ENCODE data around the gene TSPAN14.
"Not testable (repeated sequence)": the region's sequence is repeated elsewhere in the genome, so short reads cannot be mapped to it uniquely, and the experiment has no call there.

The TSPAN14 gene

GRCh38 chr10:80472234-80473095, 18.4 kb downstream of the TSPAN14 start:
- Mint-ChIP-seq H3K27ac (peak overlapping the region; percentile 93 to 95), H3K4me1 (ENCODE audit: low read depth in 2 of 2) (peaks cover 72 to 79% of the 10 kb centered on the region in 2 donors), H3K27me3 (no peaks in the 10 kb centered on the region), H3K4me3 (peak overlapping the region; percentile 78 to 97), H3K9me3 (no peaks in the 10 kb centered on the region), H3K36me3 (ENCODE audit: insufficient read depth) (peaks cover 47% of the 10 kb centered on the region)
- ATAC-seq (replicated peaks) (peak; percentile 66), DNase-seq (no peak)

- Mint-ChIP-seq H3K36me3 (ENCODE audit: insufficient read depth) (peaks cover 53% of the 10 kb centered on the region), H3K4me3 (peak overlapping the region; percentile 78 to 97), H3K4me1 (ENCODE audit: low read depth in 2 of 2) (peaks cover 72 to 78% of the 10 kb centered on the region in 2 donors), H3K9me3 (no peaks in the 10 kb centered on the region), H3K27ac (peak overlapping the region; percentile 93 to 95), H3K27me3 (no peaks in the 10 kb centered on the region)
- DNase-seq, result no peak
- ATAC-seq (replicated peaks), result no peak
Observed at GRCh38 chr10:80473096-80473657, 19.1 kb downstream of the TSPAN14 start.

- no peak for ATAC-seq (replicated peaks)
- H3K27me3 Mint-ChIP-seq, result no peaks in the 10 kb centered on the region
- peak overlapping the region; percentile 93 to 95 for H3K27ac Mint-ChIP-seq
- peaks cover 73 to 79% of the 10 kb centered on the region in 2 donors for H3K4me1 Mint-ChIP-seq (ENCODE audit: low read depth in 2 of 2)
- no peaks in the 10 kb centered on the region for H3K9me3 Mint-ChIP-seq
- peak overlapping the region; percentile 78 to 97 for H3K4me3 Mint-ChIP-seq
- peaks cover 52% of the 10 kb centered on the region for H3K36me3 Mint-ChIP-seq (ENCODE audit: insufficient read depth)
- DNase-seq, result no peak
Observed at GRCh38 chr10:80473692-80474596, 19.8 kb downstream of the TSPAN14 start.

DNA sequence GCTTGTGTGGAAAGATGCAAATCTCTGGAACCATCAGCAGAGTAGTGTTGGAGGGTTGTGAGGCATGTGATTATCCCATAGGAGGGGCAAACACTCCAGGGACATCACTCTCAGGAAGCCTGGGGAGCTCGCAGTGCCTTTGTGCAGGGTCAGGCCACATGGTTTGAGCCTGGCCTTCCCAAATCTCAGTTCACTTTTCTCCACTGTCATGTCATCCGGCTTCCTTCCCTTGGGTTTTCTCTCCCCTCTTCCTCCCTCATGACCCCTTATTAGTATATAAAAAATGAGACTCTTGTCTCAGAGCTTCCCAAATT, 20.4 kb downstream of the TSPAN14 start:
- Mint-ChIP-seq H3K4me3 (peak overlapping the region; percentile 78 to 97), H3K9me3 (no peaks in the 10 kb centered on the region), H3K27ac (peak overlapping the region; percentile 93 to 95), H3K27me3 (no peaks in the 10 kb centered on the region), H3K36me3 (ENCODE audit: insufficient read depth) (peaks cover 46% of the 10 kb centered on the region), H3K4me1 (ENCODE audit: low read depth in 2 of 2) (peaks cover 68 to 74% of the 10 kb centered on the region in 2 donors)
- DNase-seq, result no peak
- ATAC-seq (replicated peaks), result no peak

- Mint-ChIP-seq H3K4me3 (peak overlapping the region; percentile 78 to 97), H3K9me3 (no peaks in the 10 kb centered on the region), H3K4me1 (ENCODE audit: low read depth in 2 of 2) (peaks cover 65 to 72% of the 10 kb centered on the region in 2 donors), H3K27ac (peak overlapping the region; percentile 93 to 95), H3K27me3 (no peaks in the 10 kb centered on the region), H3K36me3 (ENCODE audit: insufficient read depth) (peaks cover 43% of the 10 kb centered on the region)
- ATAC-seq (replicated peaks) (no peak), DNase-seq (no peak)
Observed at GRCh38 chr10:80474941-80475340, 20.8 kb downstream of the TSPAN14 start.

GRCh38 chr10:80475641-80476040, 21.5 kb downstream of the TSPAN14 start:
- not testable (repeated sequence) for H3K27me3 Mint-ChIP-seq; ATAC-seq (replicated peaks); H3K4me3 Mint-ChIP-seq; DNase-seq; H3K9me3 Mint-ChIP-seq
- peak overlapping the region; percentile 93 to 95 for H3K27ac Mint-ChIP-seq
- peaks cover 43% of the 10 kb centered on the region for H3K36me3 Mint-ChIP-seq (ENCODE audit: insufficient read depth)
- H3K4me1 Mint-ChIP-seq (ENCODE audit: low read depth in 2 of 2), result peaks cover 60 to 76% of the 10 kb centered on the region in 2 donors

DNA sequence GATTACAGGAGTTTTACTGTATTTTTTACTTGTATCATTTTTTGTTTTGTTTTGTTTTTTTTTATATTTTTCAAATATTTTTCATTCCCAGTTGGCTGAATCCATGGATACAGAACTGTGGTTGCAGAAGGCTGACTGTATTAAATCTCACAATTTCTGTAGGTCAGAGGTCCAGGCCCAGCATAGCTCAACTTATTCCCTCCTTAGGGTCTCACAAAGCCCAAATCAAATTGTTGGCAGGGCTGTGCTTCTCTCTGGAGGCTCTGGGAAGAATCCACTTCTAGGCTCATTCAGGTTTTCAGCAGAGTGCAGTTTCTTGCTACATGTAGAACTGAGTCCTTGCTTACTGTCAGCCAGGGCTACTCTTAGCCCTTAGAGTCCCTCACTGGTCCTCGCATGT, 22.6 kb downstream of the TSPAN14 start:
- Mint-ChIP-seq H3K4me3 (peak overlapping the region in 1 of 2 donors; percentile 3), H3K27ac (peak overlapping the region; percentile 44 to 93), H3K27me3 (no peaks in the 10 kb centered on the region), H3K9me3 (no peaks in the 10 kb centered on the region), H3K4me1 (ENCODE audit: low read depth in 2 of 2) (peaks cover 56 to 72% of the 10 kb centered on the region in 2 donors), H3K36me3 (ENCODE audit: insufficient read depth) (peaks cover 40% of the 10 kb centered on the region)
- DNase-seq, result no peak
- no peak for ATAC-seq (replicated peaks)

GRCh38 chr10:80477813-80478212, 23.7 kb downstream of the TSPAN14 start:
- no peak for DNase-seq
- H3K4me3 Mint-ChIP-seq, result peak overlapping the region in 1 of 2 donors; percentile 13
- no peaks in the 10 kb centered on the region for H3K27me3 Mint-ChIP-seq
- ATAC-seq (replicated peaks), result no peak
- H3K9me3 Mint-ChIP-seq, result no peaks in the 10 kb centered on the region
- peaks cover 48 to 70% of the 10 kb centered on the region in 2 donors for H3K4me1 Mint-ChIP-seq (ENCODE audit: low read depth in 2 of 2)
- peak overlapping the region; percentile 44 to 82 for H3K27ac Mint-ChIP-seq
- peaks cover 48% of the 10 kb centered on the region for H3K36me3 Mint-ChIP-seq (ENCODE audit: insufficient read depth)

GRCh38 chr10:80480373-80480772, 26.3 kb downstream of the TSPAN14 start:
- H3K36me3 Mint-ChIP-seq (ENCODE audit: insufficient read depth), result peaks cover 65% of the 10 kb centered on the region
- not testable (repeated sequence) for H3K27me3 Mint-ChIP-seq

GRCh38 chr10:80480852-80481251, 26.7 kb downstream of the TSPAN14 start:
- no peak for ATAC-seq (replicated peaks)
- no peak for DNase-seq
- H3K9me3 Mint-ChIP-seq, result no peaks in the 10 kb centered on the region
- H3K4me3 Mint-ChIP-seq, result no peak overlapping the region
- H3K27me3 Mint-ChIP-seq, result no peaks in the 10 kb centered on the region
- H3K27ac Mint-ChIP-seq, result peak overlapping the region; percentile 49 to 88
- peaks cover 65% of the 10 kb centered on the region for H3K36me3 Mint-ChIP-seq (ENCODE audit: insufficient read depth)
- peaks cover 47 to 62% of the 10 kb centered on the region in 2 donors for H3K4me1 Mint-ChIP-seq (ENCODE audit: low read depth in 2 of 2)

More at GRCh38 chr10:80480373-80480772, 26.3 kb downstream of the TSPAN14 start:
- peaks cover 42 to 61% of the 10 kb centered on the region in 2 donors for H3K4me1 Mint-ChIP-seq (ENCODE audit: low read depth in 2 of 2)
- not testable (repeated sequence) for DNase-seq; H3K4me3 Mint-ChIP-seq; ATAC-seq (replicated peaks); H3K9me3 Mint-ChIP-seq
- peak overlapping the region; percentile 32 to 88 for H3K27ac Mint-ChIP-seq

GRCh38 chr10:80484243-80484642, 30.1 kb downstream of the TSPAN14 start:
- H3K36me3 Mint-ChIP-seq (ENCODE audit: insufficient read depth), result peaks cover 50% of the 10 kb centered on the region
- DNase-seq, result no peak
- no peaks in the 10 kb centered on the region for H3K9me3 Mint-ChIP-seq
- no peak for ATAC-seq (replicated peaks)
- no peaks in the 10 kb centered on the region for H3K27me3 Mint-ChIP-seq
- H3K4me1 Mint-ChIP-seq (ENCODE audit: low read depth in 2 of 2), result peaks cover 61 to 71% of the 10 kb centered on the region in 2 donors
- peak overlapping the region; percentile 75 to 80 for H3K4me3 Mint-ChIP-seq
- H3K27ac Mint-ChIP-seq, result peak overlapping the region; percentile 84 to 93

DNA sequence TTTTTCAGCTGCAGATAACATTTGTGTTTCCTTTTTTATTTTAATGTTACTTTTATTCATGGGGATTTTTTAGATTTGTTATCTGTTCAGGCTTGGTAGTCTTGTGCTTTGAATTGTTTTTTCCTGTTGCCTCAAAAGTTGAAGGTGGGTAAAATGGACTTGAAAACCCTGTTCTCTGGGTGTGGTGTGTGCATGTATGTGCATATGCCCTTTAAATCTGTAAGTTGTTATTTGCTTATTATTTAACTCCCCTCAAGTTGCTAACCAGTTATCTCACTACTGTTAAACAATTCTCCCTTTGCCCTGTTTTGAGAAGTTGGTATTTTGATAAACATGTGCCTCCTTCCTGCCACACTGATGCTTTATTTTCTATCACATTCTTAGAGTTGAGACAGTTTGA, 30.6 kb downstream of the TSPAN14 start:
- no peak for DNase-seq
- Mint-ChIP-seq H3K4me3 (peak overlapping the region; percentile 75 to 80), H3K27me3 (no peaks in the 10 kb centered on the region), H3K4me1 (ENCODE audit: low read depth in 2 of 2) (peaks cover 65 to 76% of the 10 kb centered on the region in 2 donors), H3K27ac (peak overlapping the region; percentile 84 to 93), H3K9me3 (no peaks in the 10 kb centered on the region), H3K36me3 (ENCODE audit: insufficient read depth) (peaks cover 54% of the 10 kb centered on the region)
- ATAC-seq (replicated peaks), result no peak
